ENCODE results near the gene SLC23A3.

- TF ChIP-seq PKNOX1 (IDR thresholded peaks at IDR 0.05) (no peak), FOXA1 (IDR thresholded peaks at IDR 0.05) (no peak), FOXK2 (IDR thresholded peaks at IDR 0.05) (no peak), ARNT (IDR thresholded peaks at IDR 0.05) (no peak), FOXM1 (IDR thresholded peaks at IDR 0.05; ENCODE audit: borderline replicate concordance) (no peak), BHLHE40 (IDR thresholded peaks at IDR 0.05; ENCODE audit: borderline replicate concordance) (no peak), SUZ12 (IDR thresholded peaks at IDR 0.05) (no peak), LEF1 (IDR thresholded peaks at IDR 0.05; ENCODE audit: borderline replicate concordance) (no peak), ELF4 (IDR thresholded peaks at IDR 0.05) (no peak), CTBP1 (IDR thresholded peaks at IDR 0.05; ENCODE audit: borderline replicate concordance) (no peak)
These were observed 4.5 kb downstream of the SLC23A3 start for GRCh38 chr2:219165058-219165911.

Measured in HEK293T (cell line).